GM13976 (cell line): Measurements from ENCODE around the gene HS6ST1.

Experiments
- DNase-seq: peaks from one replicate; pipeline ENCODE4 v3.0.0; 2012; ENCODE audit warnings: low spot score
- CTCF ChIP-seq: IDR thresholded peaks from 2 replicates; pipeline ENCODE4 v1.5.1; 2012; ENCODE audit warnings: borderline replicate concordance, mild to moderate bottlenecking; ENCODE audit not compliant: insufficient read depth; ENCODE audit errors: extremely low read depth, missing control alignments, control extremely low read depth
- in situ Hi-C: fragments of 300-500 bp; cut with MboI; formaldehyde crosslinking; loops from one replicate; pipeline ENCODE4 v1.12.0; 2022; ENCODE audit warnings: low sequenced_read_pairs, mixed read lengths, inconsistent platforms; ENCODE audit not compliant: unreplicated experiment

The HS6ST1 gene

GRCh38 chr2:128286011-128286721 lies 32.5 kb downstream of the HS6ST1 start:
- TF ChIP-seq CTCF: no peak
- DNase-seq: no peak
- in situ Hi-C loops: no loop called here

GRCh38 chr2:128285329-128285931 lies 33.2 kb downstream of the HS6ST1 start:
- no peak for DNase-seq
- TF ChIP-seq CTCF: no peak
- in situ Hi-C loops: no loop called here

GRCh38 chr2:128284841-128285240 lies 33.8 kb downstream of the HS6ST1 start:
- TF ChIP-seq CTCF: no peak
- no peak for DNase-seq

GRCh38 chr2:128284037-128284441 lies 34.6 kb downstream of the HS6ST1 start:
- in situ Hi-C loops: no loop called here
- DNase-seq: no peak

More at GRCh38 chr2:128284841-128285240, 33.8 kb downstream of the HS6ST1 start:
- in situ Hi-C loops: no loop called here

GRCh38 chr2:128282976-128283810 lies 35.5 kb downstream of the HS6ST1 start:
- no peak for TF ChIP-seq CTCF
- in situ Hi-C loops: no loop called here
- DNase-seq: no peak

More at GRCh38 chr2:128284037-128284441, 34.6 kb downstream of the HS6ST1 start:
- no peak for TF ChIP-seq CTCF

GRCh38 chr2:128282246-128282975 lies 36.3 kb downstream of the HS6ST1 start:
- no peak for DNase-seq
- no peak for TF ChIP-seq CTCF
- in situ Hi-C loops: no loop called here
